IMR-90 (cell line): Measurements from ENCODE around the gene KRT77. TPM values are rescaled to one million over a fixed set of nuclear protein-coding genes. Genes with fewer than 3 reads are reported as not detected.

Source experiments
- ATAC-seq: fragments of 200-7000 bp; cut with Tn5 transposase; 2 replicates; pipeline ENCODE4 v1.9.1; 2020; ENCODE audit warnings: low read depth, mild to moderate bottlenecking, moderate library complexity
- BruUV-seq: library from RNA; stranded (reverse); fragments of 400-500 nt; replicated peaks from 2 replicates; lab custom pipeline; 2021; lab: Mats Ljungman, UMichigan
- CTCF ChIA-PET: fragments of 300-600 bp; formaldehyde crosslinking; extraction: SDS; loops from one replicate; lab custom pipeline; 2021; ENCODE audit warnings: antibody characterized with exemption; lab: Yijun Ruan, JAX
- POLR2A ChIA-PET: fragments of 300-600 bp; sonication (Branson Sonifier 250); formaldehyde crosslinking; loops from one replicate; lab custom pipeline; 2022; ENCODE audit warnings: antibody characterized with exemption; ENCODE audit not compliant: unreplicated experiment; lab: Charles Lee
- DNase-seq: peaks from one replicate; pipeline ENCODE4 v3.0.0; 2013
- H2AFZ ChIP-seq: replicated peaks from 2 replicates; pipeline ENCODE3; 2013; ENCODE audit warnings: low read length, mild to moderate bottlenecking; ENCODE audit not compliant: poor library complexity
- H2AK5ac ChIP-seq: 2 replicates; pipeline ENCODE4 v1.6.1; 2013; ENCODE audit warnings: low read depth, low read length, inconsistent platforms
- H2AK9ac ChIP-seq: replicated peaks from 2 replicates; pipeline ENCODE3; 2013; ENCODE audit warnings: mild to moderate bottlenecking, low read depth, low read length, moderate library complexity; ENCODE audit not compliant: poor library complexity
- H2BK120ac ChIP-seq: 2 replicates; pipeline ENCODE4 v1.6.1; 2013; ENCODE audit warnings: low read depth, low read length, inconsistent platforms
- H2BK15ac ChIP-seq: 3 replicates; pipeline ENCODE4 v1.6.1; 2013; ENCODE audit warnings: low read depth, low read length, inconsistent platforms
- H2BK20ac ChIP-seq: 2 replicates; pipeline ENCODE4 v1.6.1; 2013; ENCODE audit warnings: low read depth, mild to moderate bottlenecking, inconsistent platforms, low read length, moderate library complexity
- H2BK5ac ChIP-seq: 2 replicates; pipeline ENCODE4 v1.6.1; 2013; ENCODE audit warnings: mild to moderate bottlenecking, low read depth, low read length, inconsistent platforms; ENCODE audit not compliant: poor library complexity, severe bottlenecking
- H3K14ac ChIP-seq: replicated peaks from 2 replicates; pipeline ENCODE4 v1.6.1; 2013; ENCODE audit warnings: low read depth, low read length, inconsistent platforms
- H3K18ac ChIP-seq: 2 replicates; pipeline ENCODE4 v1.6.1; 2013; ENCODE audit warnings: low read depth, low read length, control low read depth
- H3K23ac ChIP-seq: 2 replicates; pipeline ENCODE4 v1.6.1; 2013; ENCODE audit warnings: low read depth, low read length, inconsistent platforms
- H3K27ac ChIP-seq: 2 replicates; pipeline ENCODE4 v1.5.1; 2013; ENCODE audit warnings: mild to moderate bottlenecking, control low read depth, low read length; ENCODE audit not compliant: insufficient read depth
- H3K27me3 ChIP-seq: 2 replicates; pipeline ENCODE4 v1.6.1; 2013; ENCODE audit warnings: low read length; ENCODE audit not compliant: control insufficient read depth, insufficient read depth
- H3K36me3 ChIP-seq: 2 replicates; pipeline ENCODE4 v1.6.1; 2013; ENCODE audit warnings: low read length, mixed read lengths; ENCODE audit not compliant: control insufficient read depth, insufficient read depth
- H3K4ac ChIP-seq: 2 replicates; pipeline ENCODE4 v1.6.1; 2013; ENCODE audit warnings: low read depth, low read length, inconsistent platforms
- H3K4me1 ChIP-seq: 2 replicates; pipeline ENCODE4 v1.6.1; 2013; ENCODE audit warnings: low read length, mixed read lengths; ENCODE audit not compliant: control insufficient read depth, insufficient read depth
- H3K4me2 ChIP-seq: 2 replicates; pipeline ENCODE4 v1.6.1; 2013; ENCODE audit warnings: low read depth, mild to moderate bottlenecking, control low read depth, low read length, moderate library complexity
- H3K4me3 ChIP-seq: 2 replicates; pipeline ENCODE4 v1.5.1; 2013; ENCODE audit warnings: low read depth, mild to moderate bottlenecking, control low read depth, low read length, moderate library complexity; ENCODE audit not compliant: insufficient read depth
- H3K56ac ChIP-seq: 2 replicates; pipeline ENCODE4 v1.6.1; 2013; ENCODE audit warnings: low read length, inconsistent platforms; ENCODE audit not compliant: insufficient read depth; ENCODE audit errors: extremely low read depth
- H3K79me1 ChIP-seq, 2 experiments: 2 replicates each; pipeline ENCODE4 v1.6.1; 2013; ENCODE audit warnings: low read length in 2 of 2, inconsistent platforms in 1 of 2, low read depth in 1 of 2
- H3K9ac ChIP-seq: 2 replicates; pipeline ENCODE4 v1.6.1; 2013; ENCODE audit warnings: low read depth, low read length, control low read depth
- H3K9me1 ChIP-seq: 2 replicates; pipeline ENCODE4 v1.6.1; 2013; ENCODE audit warnings: low read length, inconsistent platforms; ENCODE audit not compliant: insufficient read depth
- H3K9me3 ChIP-seq: 2 replicates; pipeline ENCODE4 v1.6.1; 2013; ENCODE audit warnings: low read length; ENCODE audit not compliant: control insufficient read depth, insufficient read depth
- H4K20me1 ChIP-seq: 2 replicates; pipeline ENCODE4 v1.6.1; 2013; ENCODE audit warnings: low read length, inconsistent platforms; ENCODE audit not compliant: insufficient read depth
- H4K5ac ChIP-seq: 2 replicates; pipeline ENCODE4 v1.6.1; 2013; ENCODE audit warnings: mild to moderate bottlenecking, low read depth, low read length, control low read depth
- H4K8ac ChIP-seq, 2 experiments: 2 replicates each; pipeline ENCODE4 v1.6.1; 2013; ENCODE audit warnings: low read depth in 2 of 2, low read length in 2 of 2, control low read depth in 1 of 2, inconsistent platforms in 1 of 2
- H4K91ac ChIP-seq: 2 replicates; pipeline ENCODE4 v1.6.1; 2013; ENCODE audit warnings: low read depth, low read length, inconsistent platforms; ENCODE audit not compliant: insufficient read depth
- BHLHE40 ChIP-seq: fragments of 150-350 bp; IDR thresholded peaks from 2 replicates; pipeline ENCODE4 v1.6.1; 2016; ENCODE audit warnings: mild to moderate bottlenecking, low read depth, low read length
- CHD1 ChIP-seq: IDR thresholded peaks from 2 replicates; pipeline ENCODE4 v1.6.1; 2012; ENCODE audit warnings: low read depth, low read length, improper control_type of control experiment
- CTCF ChIP-seq: conservative IDR thresholded peaks from 2 replicates; pipeline ENCODE4 v1.5.1; 2012; ENCODE audit warnings: mild to moderate bottlenecking, low read depth, low read length, improper control_type of control experiment
- FOS ChIP-seq: fragments of 150-350 bp; IDR thresholded peaks from 2 replicates; pipeline ENCODE4 v1.6.1; 2016; ENCODE audit warnings: low read depth, low read length
- MAFK ChIP-seq: IDR thresholded peaks from 2 replicates; pipeline ENCODE4 v1.6.1; 2012; ENCODE audit warnings: low read depth, low read length, improper control_type of control experiment
- MAZ ChIP-seq: IDR thresholded peaks from 2 replicates; pipeline ENCODE4 v1.6.1; 2012; ENCODE audit warnings: low read depth, mild to moderate bottlenecking, low read length, improper control_type of control experiment, moderate library complexity, borderline replicate concordance
- MXI1 ChIP-seq: IDR thresholded peaks from 2 replicates; pipeline ENCODE4 v1.6.1; 2012; ENCODE audit warnings: low read depth, mild to moderate bottlenecking, low read length, moderate library complexity, borderline replicate concordance
- NFE2L2 ChIP-seq: fragments of 150-350 bp; IDR thresholded peaks from 2 replicates; pipeline ENCODE4 v1.6.1; 2016; ENCODE audit warnings: low read depth, mild to moderate bottlenecking, low read length
- RFX5 ChIP-seq: IDR thresholded peaks from 2 replicates; pipeline ENCODE4 v1.8.0; 2012; ENCODE audit warnings: low read depth, mild to moderate bottlenecking, low read length, moderate library complexity
- SMC3 ChIP-seq: fragments of 150-350 bp; IDR thresholded peaks from 2 replicates; pipeline ENCODE4 v1.6.1; 2016; ENCODE audit warnings: low read depth, mild to moderate bottlenecking, antibody characterized with exemption, low read length, moderate library complexity
- USF2 ChIP-seq: fragments of 150-350 bp; IDR thresholded peaks from 2 replicates; pipeline ENCODE4 v1.6.1; 2017; ENCODE audit warnings: mild to moderate bottlenecking, antibody characterized with exemption, low read length, low read depth
- WGBS, 2 experiments: methylation state at CpG; one replicate each; pipeline versions ENCODE4 v1.1.5 to v1.1.7; 2013; ENCODE audit warnings: missing lambda C conversion rate in 2 of 2; ENCODE audit not compliant: insufficient read length in 1 of 2; ENCODE audit errors: extremely low coverage in 2 of 2; 5-methylcytosine and 5-hydroxymethylcytosine counted together
- dilution Hi-C: fragments of 300-500 bp; cut with HindIII; formaldehyde crosslinking; loops from one replicate; pipeline ENCODE4 v1.14.3; 2018; ENCODE audit warnings: low sequenced_read_pairs; ENCODE audit not compliant: unreplicated experiment
- in situ Hi-C: fragments of 300-500 bp; cut with MboI; formaldehyde crosslinking; loops from 3 replicates; pipeline ENCODE4 v1.14.3; 2019; ENCODE audit warnings: low sequenced_read_pairs, inconsistent platforms, mixed read lengths
- intact Hi-C: fragments of 100-400 bp; cut with micrococcal nuclease; formaldehyde crosslinking; loops from 2 replicates; pipeline ENCODE4 v1.10.0; 2022
- polyA plus RNA-seq, 3 experiments: library from polyadenylated mRNA; depleted of rRNA; stranded (reverse); fragments of >200 nt; gene quantifications; 2 replicates each; pipeline ENCODE4 v1.2.3, GENCODE V29; 2012; ENCODE audit warnings: low replicate concordance in 1 of 3
- total RNA-seq: library from RNA; depleted of rRNA; stranded (reverse); fragments of >200 nt; gene quantifications from 2 replicates; pipeline ENCODE4 v1.2.3, GENCODE V29; 2012

The KRT77 gene
- total and polyA plus RNA-seq, 2 of the 4 experiments (the other 2 are of a cell fraction), result not detected

- H2BK5ac ChIP-seq, result no peak overlapping the region
- no peak overlapping the region for H4K8ac ChIP-seq
- H4K20me1 ChIP-seq, result no peaks in the 10 kb centered on the region
- 67% methylated on average over 5 of the region's 14 CpGs; no CpG with 5 or more reads in 1 of the 2 experiments for WGBS, 2 experiments
- H3K4ac ChIP-seq, result no peak overlapping the region
- no peaks in the 10 kb centered on the region for H3K36me3 ChIP-seq
- peaks cover 4% of the 10 kb centered on the region; the same call in 1 of the 2 replicates for H3K9me3 ChIP-seq
- no peak overlapping the region for H3K9ac ChIP-seq
- in situ Hi-C loops, result loop anchor here (5.0 kb wide), 1 partner anchor 48 kb away; no protein-coding TSS in a partner anchor
- H4K5ac ChIP-seq, result no peak overlapping the region
- no peak overlapping the region for H3K14ac ChIP-seq
- no peak overlapping the region for H4K91ac ChIP-seq
- H2BK15ac ChIP-seq, result no peak overlapping the region
- H3K27ac ChIP-seq, result no peak overlapping the region
- CTCF ChIA-PET, result no interaction called here
- no peak overlapping the region for H3K4me3 ChIP-seq
- H3K18ac ChIP-seq, result no peak overlapping the region
- no peak overlapping the region for H2AFZ ChIP-seq
- intact Hi-C loops, result no loop called here
- H3K27me3 ChIP-seq, result peaks cover 48% of the 10 kb centered on the region
- dilution Hi-C loops, result no loop called here
- no peak overlapping the region for H2AK9ac ChIP-seq
- BruUV-seq, result no TSS peak
- no peak overlapping the region for H2AK5ac ChIP-seq
- H3K56ac ChIP-seq, result no peak overlapping the region
- no peak overlapping the region for H2BK120ac ChIP-seq
- no peaks in the 10 kb centered on the region for H3K4me1 ChIP-seq
- no peaks in the 10 kb centered on the region for H3K9me1 ChIP-seq
- ATAC-seq, result no peak
- H3K79me1 ChIP-seq, result no peaks in the 10 kb centered on the region
- TF ChIP-seq BHLHE40 (no peak), MXI1 (no peak), CHD1 (no peak), MAZ (no peak), SMC3 (no peak), FOS (no peak), MAFK (no peak), USF2 (no peak), RFX5 (no peak), NFE2L2 (no peak), CTCF (no peak)
- H3K23ac ChIP-seq, result no peak overlapping the region
- H3K4me2 ChIP-seq, result no peak overlapping the region
- no peak for DNase-seq
- POLR2A ChIA-PET, result no interaction called here
- H2BK20ac ChIP-seq, result no peak overlapping the region
These were observed 12.1 kb upstream of the KRT77 start for GRCh38 chr12:52715416-52715815.
